Mesendoderm (in vitro differentiated cells): ENCODE results near the gene IKZF1.

Source experiments
- DNase-seq: peaks from one replicate; pipeline ENCODE4 v3.0.0; 2013
- H2AK5ac ChIP-seq: 2 replicates; pipeline ENCODE4 v1.6.1; 2013; ENCODE audit warnings: low read length, inconsistent platforms
- H2BK120ac ChIP-seq: 2 replicates; pipeline ENCODE4 v1.6.1; 2013; ENCODE audit warnings: low read depth, mild to moderate bottlenecking, low read length, moderate library complexity, mixed read lengths
- H2BK15ac ChIP-seq: replicated peaks from 2 replicates; pipeline ENCODE4 v1.6.1; 2013; ENCODE audit warnings: low read depth, mild to moderate bottlenecking, moderate library complexity
- H2BK5ac ChIP-seq: 2 replicates; pipeline ENCODE4 v1.6.1; 2013; ENCODE audit warnings: low read length, inconsistent platforms
- H3K18ac ChIP-seq: 2 replicates; pipeline ENCODE4 v1.6.1; 2013; ENCODE audit warnings: mild to moderate bottlenecking, low read length, mixed read lengths
- H3K23ac ChIP-seq: one replicate; pipeline ENCODE4 v1.6.1; 2013; ENCODE audit warnings: low read length
- H3K27ac ChIP-seq: 2 replicates; pipeline ENCODE4 v1.5.1; 2013; ENCODE audit warnings: low read depth, mild to moderate bottlenecking, inconsistent platforms, low read length, moderate library complexity
- H3K27me3 ChIP-seq: 2 replicates; pipeline ENCODE4 v1.6.1; 2013; ENCODE audit warnings: low read length, control low read depth, mild to moderate bottlenecking, inconsistent platforms; ENCODE audit not compliant: insufficient read depth, poor library complexity
- H3K36me3 ChIP-seq: 2 replicates; pipeline ENCODE4 v1.6.1; 2013; ENCODE audit warnings: low read length, inconsistent platforms; ENCODE audit not compliant: control insufficient read depth, insufficient read depth
- H3K4ac ChIP-seq: one replicate; pipeline ENCODE4 v1.6.1; 2013; ENCODE audit warnings: low read depth, mild to moderate bottlenecking, low read length, moderate library complexity
- H3K4me1 ChIP-seq: 2 replicates; pipeline ENCODE4 v1.6.1; 2013; ENCODE audit warnings: low read depth, low read length, inconsistent platforms; ENCODE audit not compliant: control insufficient read depth
- H3K4me2 ChIP-seq: 2 replicates; pipeline ENCODE4 v1.6.1; 2013; ENCODE audit warnings: low read length
- H3K4me3 ChIP-seq: 2 replicates; pipeline ENCODE4 v1.5.1; 2013; ENCODE audit warnings: mild to moderate bottlenecking, low read length
- H3K56ac ChIP-seq: one replicate; pipeline ENCODE4 v1.6.1; 2013; ENCODE audit warnings: low read length
- H3K79me1 ChIP-seq: 2 replicates; pipeline ENCODE4 v1.6.1; 2013; ENCODE audit warnings: low read length, inconsistent platforms
- H3K79me2 ChIP-seq: 2 replicates; pipeline ENCODE4 v1.6.1; 2013; ENCODE audit warnings: mild to moderate bottlenecking, low read length; ENCODE audit not compliant: control insufficient read depth, insufficient read depth
- H3K9ac ChIP-seq: 2 replicates; pipeline ENCODE4 v1.6.1; 2013; ENCODE audit warnings: low read length, inconsistent platforms
- H4K5ac ChIP-seq: one replicate; pipeline ENCODE4 v1.6.1; 2013; ENCODE audit warnings: low read length
- H4K8ac ChIP-seq: one replicate; pipeline ENCODE4 v1.6.1; 2013; ENCODE audit warnings: low read depth, mild to moderate bottlenecking, control low read depth, low read length, moderate library complexity
- WGBS: extraction: QIAGEN DNeasy Blood & Tissue Kit; methylation state at CpG from one replicate; pipeline ENCODE4 v1.1.7; 2013; ENCODE audit warnings: low lambda C conversion rate, missing lambda C conversion rate; ENCODE audit not compliant: insufficient coverage; ENCODE audit errors: extremely low coverage; 5-methylcytosine and 5-hydroxymethylcytosine counted together

The IKZF1 gene

GRCh38 chr7:50265968-50266634 lies 38.4 kb upstream of the IKZF1 start:
- Histone ChIP-seq H3K4me1 (no peaks in the 10 kb centered on the region), H3K4me2 (no peak overlapping the region), H3K18ac (no peak overlapping the region), H2AK5ac (no peak overlapping the region), H3K4me3 (no peak overlapping the region), H2BK5ac (no peak overlapping the region), H3K36me3 (no peaks in the 10 kb centered on the region), H3K27me3 (no peaks in the 10 kb centered on the region), H2BK15ac (no peak overlapping the region), H3K9ac (no peak overlapping the region), H3K79me1 (no peaks in the 10 kb centered on the region), H3K56ac (no peak overlapping the region), H2BK120ac (no peak overlapping the region), H3K27ac (no peak overlapping the region), H3K79me2 (no peaks in the 10 kb centered on the region), H3K23ac (no peak overlapping the region), H4K5ac (no peak overlapping the region), H3K4ac (no peak overlapping the region), H4K8ac (no peak overlapping the region)
- WGBS, result no CpG with 5 or more reads among the region's 6 CpGs
- no peak for DNase-seq

- Histone ChIP-seq H3K27ac (no peak overlapping the region), H3K4me3 (no peak overlapping the region), H3K18ac (no peak overlapping the region)
Measured at GRCh38 chr7:50266635-50267386, 37.7 kb upstream of the IKZF1 start.

GRCh38 chr7:50267525-50268041 lies 36.9 kb upstream of the IKZF1 start:
- Histone ChIP-seq H3K79me1 (no peaks in the 10 kb centered on the region), H3K27ac (no peak overlapping the region), H3K79me2 (no peaks in the 10 kb centered on the region), H3K4ac (no peak overlapping the region), H2AK5ac (no peak overlapping the region), H2BK5ac (no peak overlapping the region), H3K36me3 (no peaks in the 10 kb centered on the region), H4K8ac (no peak overlapping the region), H3K18ac (no peak overlapping the region), H3K9ac (no peak overlapping the region), H3K4me1 (no peaks in the 10 kb centered on the region), H3K27me3 (no peaks in the 10 kb centered on the region), H4K5ac (no peak overlapping the region), H3K4me2 (no peak overlapping the region), H3K23ac (no peak overlapping the region), H3K56ac (no peak overlapping the region), H2BK120ac (no peak overlapping the region), H3K4me3 (no peak overlapping the region), H2BK15ac (no peak overlapping the region)
- no CpG with 5 or more reads among the region's 2 CpGs for WGBS
- DNase-seq, result no peak

More at GRCh38 chr7:50266635-50267386, 37.7 kb upstream of the IKZF1 start:
- Histone ChIP-seq H3K9ac (no peak overlapping the region), H4K5ac (no peak overlapping the region), H3K56ac (no peak overlapping the region), H2BK15ac (no peak overlapping the region), H3K27me3 (no peaks in the 10 kb centered on the region), H3K79me1 (no peaks in the 10 kb centered on the region), H2AK5ac (no peak overlapping the region), H3K79me2 (no peaks in the 10 kb centered on the region), H3K4ac (no peak overlapping the region), H2BK120ac (no peak overlapping the region), H3K36me3 (no peaks in the 10 kb centered on the region), H2BK5ac (no peak overlapping the region), H4K8ac (no peak overlapping the region), H3K4me1 (no peaks in the 10 kb centered on the region), H3K4me2 (no peak overlapping the region), H3K23ac (no peak overlapping the region)
- DNase-seq, result no peak
- WGBS, result no CpG with 5 or more reads among the region's 11 CpGs

GRCh38 chr7:50268223-50268622 lies 36.3 kb upstream of the IKZF1 start:
- Histone ChIP-seq H3K27me3 (no peaks in the 10 kb centered on the region), H3K4me2 (no peak overlapping the region)
- WGBS, result no CpG with 5 or more reads among the region's 4 CpGs

GRCh38 chr7:50268990-50269389 lies 35.5 kb upstream of the IKZF1 start:
- Histone ChIP-seq H3K23ac (no peak overlapping the region), H3K56ac (no peak overlapping the region), H4K5ac (no peak overlapping the region), H3K4me1 (no peaks in the 10 kb centered on the region), H3K18ac (no peak overlapping the region), H2AK5ac (no peak overlapping the region), H3K36me3 (no peaks in the 10 kb centered on the region), H3K4me2 (no peak overlapping the region), H3K79me1 (no peaks in the 10 kb centered on the region), H3K27ac (no peak overlapping the region), H3K4me3 (no peak overlapping the region), H3K79me2 (no peaks in the 10 kb centered on the region), H3K4ac (no peak overlapping the region), H2BK15ac (no peak overlapping the region), H2BK120ac (no peak overlapping the region), H4K8ac (no peak overlapping the region), H3K9ac (no peak overlapping the region), H3K27me3 (no peaks in the 10 kb centered on the region), H2BK5ac (no peak overlapping the region)
- no peak for DNase-seq
- WGBS, result no CpG with 5 or more reads among the region's 3 CpGs

More at GRCh38 chr7:50268223-50268622, 36.3 kb upstream of the IKZF1 start:
- Histone ChIP-seq H2AK5ac (no peak overlapping the region), H3K9ac (no peak overlapping the region), H3K4ac (no peak overlapping the region), H3K56ac (no peak overlapping the region), H3K36me3 (no peaks in the 10 kb centered on the region), H3K4me1 (no peaks in the 10 kb centered on the region), H4K5ac (no peak overlapping the region), H2BK120ac (no peak overlapping the region), H3K23ac (no peak overlapping the region), H3K27ac (no peak overlapping the region), H3K79me2 (no peaks in the 10 kb centered on the region), H3K4me3 (no peak overlapping the region), H3K79me1 (no peaks in the 10 kb centered on the region), H4K8ac (no peak overlapping the region), H2BK5ac (no peak overlapping the region), H2BK15ac (no peak overlapping the region), H3K18ac (no peak overlapping the region)
- no peak for DNase-seq
